Cardiac fibroblast (primary cell): ENCODE measurements around the gene PAF1.
A peak's percentile ranks its signal among the peaks of the same experiment; 100 is the strongest.

Experiments
- DNase-seq, 2 donors: peaks; one replicate each; pipeline versions ENCODE4 v3.0.0 to v3.0.0-alpha.2; 2010; ENCODE audit warnings: low read depth in 2 of 2
- H3K4me3 ChIP-seq, 2 donors: replicated peaks in 1 of 2; 1 replicate in 1 of 2; 2 replicates in 1 of 2; pipeline ENCODE4 v1.5.1; 2011; ENCODE audit warnings: low read depth in 2 of 2, low read length in 2 of 2, mild to moderate bottlenecking in 2 of 2, moderate library complexity in 1 of 2
- CTCF ChIP-seq: IDR thresholded peaks from one replicate; pipeline ENCODE4 v1.5.1; 2011; ENCODE audit warnings: low read depth, mild to moderate bottlenecking, low read length, inconsistent platforms

The PAF1 gene

DNA sequence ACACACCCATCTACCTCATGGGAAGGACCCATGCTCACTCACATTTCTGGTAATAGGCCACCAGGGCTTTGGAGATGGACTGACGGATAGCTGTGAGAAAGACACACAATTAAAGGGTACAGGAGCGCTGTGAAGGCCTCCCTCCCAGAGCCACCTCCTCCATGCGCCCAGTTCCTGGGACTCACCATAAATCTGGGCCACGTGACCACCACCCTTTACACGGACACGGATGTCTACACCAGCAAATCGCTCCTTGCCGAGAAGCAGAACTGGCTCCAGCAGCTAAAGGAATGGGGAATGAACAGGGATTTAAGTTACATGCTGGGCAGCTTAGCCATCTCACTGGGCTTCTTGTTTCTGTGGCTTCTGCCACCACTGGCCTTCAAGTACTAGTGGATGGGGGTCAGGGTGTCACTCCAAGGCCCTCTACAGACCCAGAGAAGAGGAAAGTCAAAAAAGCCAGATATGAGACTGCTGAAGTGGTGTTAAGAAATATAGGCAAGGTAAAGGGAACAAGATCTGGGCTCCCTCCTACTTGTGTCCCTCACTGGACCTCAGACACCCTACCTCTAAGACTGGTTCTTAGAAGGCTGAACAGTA lies 42.7 kb upstream of the PAF1 start:
- no peak overlapping the region for H3K4me3 ChIP-seq
- DNase-seq = no peak
- TF ChIP-seq CTCF = no peak

DNA sequence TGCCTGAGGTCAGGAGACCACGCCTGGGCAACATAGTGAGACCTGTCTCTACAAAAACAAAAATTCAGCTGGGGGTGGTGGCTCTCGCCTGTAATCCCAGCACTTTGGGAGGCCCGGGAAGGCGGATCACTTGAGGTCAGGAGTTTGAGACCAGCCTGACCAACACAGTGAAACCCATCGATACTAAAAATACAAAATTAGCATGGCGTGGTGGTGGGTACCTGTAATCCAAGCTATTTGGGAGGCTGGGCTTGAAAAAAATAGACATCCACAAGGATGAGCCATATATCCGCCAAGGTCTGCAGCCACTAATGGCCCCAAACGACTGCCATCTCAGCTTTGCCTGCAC lies 41.7 kb upstream of the PAF1 start:
- H3K4me3 ChIP-seq = no peak overlapping the region
- DNase-seq = no peak
- TF ChIP-seq CTCF = no peak

DNA sequence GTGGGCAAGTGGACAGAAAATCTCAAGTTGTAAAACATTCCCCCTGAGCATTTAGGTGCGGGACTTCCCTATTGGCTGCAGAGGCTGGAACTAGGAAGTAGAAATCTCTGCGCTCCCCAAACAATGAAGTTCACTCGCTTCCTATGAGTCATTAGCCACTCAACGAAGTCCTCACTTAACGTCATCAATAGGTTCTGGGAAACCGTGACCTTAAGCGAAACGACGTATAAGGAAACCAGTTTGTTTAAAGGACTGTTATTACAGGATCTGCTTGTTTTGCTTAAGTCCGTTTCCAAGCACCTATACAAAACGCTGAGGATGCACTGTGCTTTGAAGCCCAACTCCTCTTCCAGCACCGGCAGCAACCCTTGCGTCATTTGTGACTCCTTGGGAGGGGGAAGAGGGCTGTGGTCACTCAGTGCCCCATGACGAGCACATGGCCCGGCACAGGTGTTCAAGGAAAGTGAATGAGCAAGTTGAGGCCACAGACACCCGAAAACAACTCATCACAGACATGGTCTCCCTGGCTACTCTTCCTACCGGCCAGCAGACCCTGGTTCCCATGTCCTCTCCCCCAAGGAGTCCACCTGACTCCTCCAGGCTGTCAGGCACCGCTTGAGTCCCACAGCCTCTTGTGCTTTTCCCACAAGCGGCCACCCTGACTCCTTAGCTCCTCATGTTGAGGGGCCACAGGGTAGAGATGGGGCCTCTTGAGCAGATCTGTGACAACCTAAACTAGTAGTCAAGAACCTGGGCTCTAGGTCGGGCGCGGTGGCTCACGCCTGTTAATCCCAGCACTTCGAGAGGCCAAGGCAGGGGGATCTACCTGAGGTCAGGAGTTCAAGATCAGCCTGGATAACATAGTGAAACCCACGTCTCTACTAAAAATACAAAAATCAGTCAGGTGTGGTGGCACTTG lies 40.0 kb upstream of the PAF1 start:
- peak; percentile 95 to 99 for DNase-seq
- no peak for TF ChIP-seq CTCF
- H3K4me3 ChIP-seq = peak overlapping the region in 1 of 2 donors; percentile 10

GRCh38 chr19:39428283-39429112 lies 37.6 kb upstream of the PAF1 start:
- TF ChIP-seq CTCF = no peak
- no peak overlapping the region for H3K4me3 ChIP-seq
- peak; percentile 72 to 95 for DNase-seq

DNA sequence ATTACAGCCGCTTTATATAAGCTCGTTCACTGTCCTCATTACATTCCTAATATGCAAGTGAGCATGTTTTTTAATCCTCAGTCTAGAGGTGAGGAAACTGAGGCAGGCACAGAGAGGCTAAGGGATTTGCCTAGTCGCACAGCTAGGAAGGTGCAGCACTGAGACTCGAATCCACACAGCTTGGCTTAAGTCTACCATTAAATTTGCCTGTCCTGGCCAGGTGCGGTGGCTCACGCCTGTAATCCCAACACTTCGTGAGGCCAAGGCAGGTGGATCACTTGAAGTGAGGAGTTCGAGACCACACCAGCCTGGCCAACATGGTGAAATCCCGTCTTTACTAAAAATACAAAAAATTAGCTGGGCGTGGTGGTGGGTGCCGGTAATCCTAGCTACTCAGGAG lies 36.8 kb upstream of the PAF1 start:
- no peak overlapping the region for H3K4me3 ChIP-seq
- no peak for TF ChIP-seq CTCF
- DNase-seq = no peak

- TF ChIP-seq CTCF = no peak
- DNase-seq = no peak
- H3K4me3 ChIP-seq = no peak overlapping the region
Observed at GRCh38 chr19:39426170-39426569, 35.3 kb upstream of the PAF1 start.
